Subcutaneous abdominal adipose tissue (tissue), 5 donors: ENCODE measurements around the gene NEK6.

Source experiments
- H3K27ac ChIP-seq: one replicate; pipeline ENCODE4 v1.7.0; 2013; ENCODE audit warnings: low read depth, mild to moderate bottlenecking, inconsistent platforms, low read length, moderate library complexity
- H3K27me3 ChIP-seq, 5 donors: one replicate each; pipeline ENCODE4 v1.7.0; 2013; ENCODE audit warnings: low read length in 5 of 5, inconsistent platforms in 1 of 5; ENCODE audit not compliant: control insufficient read depth in 5 of 5, insufficient read depth in 4 of 5
- H3K36me3 ChIP-seq, 5 donors: one replicate each; pipeline ENCODE4 v1.7.0; 2013; ENCODE audit warnings: low read length in 5 of 5; ENCODE audit not compliant: control insufficient read depth in 5 of 5, insufficient read depth in 5 of 5
- H3K4me1 ChIP-seq, 5 donors: one replicate each; pipeline ENCODE4 v1.7.0; 2013; ENCODE audit warnings: low read length in 5 of 5, mild to moderate bottlenecking in 3 of 5, moderate library complexity in 1 of 5; ENCODE audit not compliant: control insufficient read depth in 5 of 5, insufficient read depth in 5 of 5
- H3K4me3 ChIP-seq, 5 donors: one replicate each; pipeline ENCODE4 v1.7.0; 2013; ENCODE audit warnings: low read length in 5 of 5, low read depth in 1 of 5
- H3K9ac ChIP-seq, 5 donors: one replicate each; pipeline ENCODE4 v1.7.0; 2013; ENCODE audit warnings: low read length in 5 of 5, mild to moderate bottlenecking in 4 of 5, moderate library complexity in 3 of 5
- H3K9me3 ChIP-seq, 5 donors: one replicate each; pipeline ENCODE4 v1.7.0; 2013; ENCODE audit warnings: low read length in 5 of 5; ENCODE audit not compliant: control insufficient read depth in 5 of 5
- donor health status: healthy.
- donor health status: healthy.
- donor health status: healthy.
- donor health status: healthy.
- donor health status: healthy.

NEK6 gene

DNA sequence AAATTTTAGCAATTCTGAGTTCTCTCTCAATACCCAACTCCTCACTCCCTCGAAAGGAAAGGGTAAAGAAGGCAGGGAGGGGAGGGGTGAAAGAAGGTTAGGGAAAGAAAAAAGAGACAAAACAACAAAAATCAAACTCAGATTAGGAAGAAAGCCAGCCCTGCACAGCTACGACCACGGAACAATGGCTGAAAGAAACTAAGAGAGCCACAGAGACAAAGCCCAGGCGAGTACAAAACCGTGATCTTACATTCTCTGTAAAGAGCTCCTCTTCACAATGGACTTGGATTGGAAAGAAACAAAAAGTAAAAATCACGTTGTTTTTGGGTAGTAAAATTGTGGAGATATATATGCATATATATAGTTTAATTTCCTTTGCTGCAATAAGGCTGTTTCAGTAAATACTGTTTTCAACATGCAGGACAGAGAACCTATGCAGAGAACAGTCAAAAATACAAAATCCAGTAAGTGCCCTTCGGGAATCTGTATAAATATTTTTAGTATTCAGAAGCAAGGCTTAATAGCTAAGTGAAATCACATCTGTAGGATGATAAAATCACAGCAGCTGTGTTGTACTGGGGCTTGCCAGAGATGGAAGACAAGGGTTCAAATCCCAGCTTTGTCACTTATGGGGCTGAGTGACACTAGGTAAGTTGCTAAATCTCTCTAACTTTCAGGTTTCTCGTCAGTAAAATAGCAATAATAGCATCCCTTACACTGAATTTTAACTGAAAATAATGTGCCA lies 140.6 kb downstream of the NEK6 start:
- Histone ChIP-seq H3K36me3 (peaks cover 14 to 55% (median 33%) of the 10 kb centered on the region in 5 donors), H3K27ac (peak overlapping the region; percentile 15), H3K9ac (no peak overlapping the region), H3K4me3 (no peak overlapping the region), H3K4me1 (peaks cover 6 to 19% (median 16%) of the 10 kb centered on the region in 5 donors), H3K27me3 (no peaks in the 10 kb centered on the region), H3K9me3 (no peaks in the 10 kb centered on the region)

DNA sequence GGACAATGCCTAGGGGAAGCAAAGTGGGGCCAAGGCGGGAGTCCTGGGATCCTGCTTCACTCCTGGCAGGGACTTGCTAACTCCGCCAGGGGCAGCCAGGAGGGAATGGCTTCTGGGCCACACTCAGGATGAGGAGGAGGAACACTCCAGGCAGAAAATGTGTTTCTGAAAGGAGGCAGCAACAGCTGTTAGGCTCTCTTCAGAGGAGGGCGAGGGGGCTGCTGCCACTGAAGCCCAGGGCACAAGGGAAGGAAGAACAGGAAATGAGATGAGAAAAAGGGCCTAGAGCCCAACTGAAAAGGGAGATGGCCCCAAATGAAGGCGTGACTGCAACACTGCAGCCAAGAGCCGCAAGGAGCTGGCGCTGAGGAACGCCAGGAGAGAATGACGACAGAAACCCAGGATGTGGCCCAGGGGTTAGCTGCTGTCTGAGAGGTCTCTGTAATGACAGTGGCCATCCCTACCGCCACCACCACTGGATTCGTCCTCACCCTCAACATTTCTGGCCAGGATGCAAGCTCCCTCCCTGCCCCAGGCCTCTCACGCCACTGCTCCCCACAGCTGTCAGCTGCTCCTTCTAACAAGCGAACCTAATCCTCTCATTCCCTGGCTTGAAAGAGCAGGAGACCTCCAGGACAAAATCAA lies 141.7 kb downstream of the NEK6 start:
- H3K27me3 ChIP-seq: no peaks in the 10 kb centered on the region
- H3K4me1 ChIP-seq: peaks cover 6 to 19% (median 16%) of the 10 kb centered on the region in 5 donors
- H3K36me3 ChIP-seq: peaks cover 19 to 61% (median 39%) of the 10 kb centered on the region in 5 donors
- peak overlapping the region; percentile 41 for H3K27ac ChIP-seq
- no peaks in the 10 kb centered on the region for H3K9me3 ChIP-seq
- H3K4me3 ChIP-seq: peak overlapping the region in 3 of 5 donors; percentile 6 to 30 (median 15)
- H3K9ac ChIP-seq: peak overlapping the region in 2 of 5 donors; percentile 14 to 27

DNA sequence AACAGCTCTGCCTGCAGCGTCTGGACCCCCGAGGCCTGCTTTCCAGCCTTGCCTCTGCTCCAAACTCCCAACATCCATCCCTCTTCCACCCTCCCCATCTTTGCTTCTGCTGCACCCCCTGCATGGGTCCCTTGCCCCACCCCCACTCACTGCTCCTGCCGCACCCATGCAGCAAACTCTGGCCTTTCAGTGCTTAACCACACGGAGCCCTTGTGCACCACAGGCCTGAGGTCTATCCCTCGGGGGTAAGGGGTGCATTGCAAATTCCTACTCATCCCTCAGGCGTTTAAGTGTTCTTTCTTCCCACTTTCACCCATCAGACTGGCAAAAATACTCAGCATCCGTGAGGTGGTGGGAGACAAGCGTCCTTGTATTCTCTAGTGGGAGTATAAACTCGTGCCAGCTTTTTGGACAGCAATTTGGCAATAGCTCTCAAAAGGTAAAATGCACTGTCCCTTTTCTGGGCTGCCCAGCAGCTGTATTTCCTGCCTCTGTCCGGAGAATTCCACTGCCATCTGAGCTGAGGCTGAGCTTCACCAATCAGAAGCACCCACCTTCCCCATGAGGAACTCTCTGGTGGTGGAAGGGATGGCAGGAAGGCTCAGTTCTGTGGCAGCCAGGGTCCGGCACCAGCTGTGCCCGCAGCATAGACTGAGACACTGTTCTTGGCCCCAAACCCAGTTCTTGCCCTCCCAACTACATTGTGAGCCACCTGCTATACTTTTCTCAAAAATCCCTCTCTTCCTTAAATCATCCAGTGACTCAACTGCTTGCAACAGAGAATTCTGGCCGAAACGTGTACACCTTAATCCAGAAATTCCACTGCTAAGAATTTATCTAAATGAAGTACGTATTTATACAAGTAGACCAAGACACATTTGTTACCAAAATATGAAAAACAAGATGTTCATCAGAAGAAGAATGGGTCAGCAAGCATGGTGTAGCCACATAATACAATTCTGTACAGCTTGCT lies 142.5 kb downstream of the NEK6 start:
- Histone ChIP-seq H3K36me3 (peaks cover 23 to 66% (median 43%) of the 10 kb centered on the region in 5 donors), H3K27me3 (no peaks in the 10 kb centered on the region), H3K4me3 (no peak overlapping the region), H3K9me3 (no peaks in the 10 kb centered on the region), H3K4me1 (peaks cover 6 to 19% (median 16%) of the 10 kb centered on the region in 5 donors), H3K27ac (peak overlapping the region; percentile 41), H3K9ac (peak overlapping the region in 1 of 5 donors; percentile 27)
